OCI-LY7 (cell line): Measurements from ENCODE around the gene SYPL1. TPM values are rescaled to one million over a fixed set of nuclear protein-coding genes. Genes with fewer than 3 reads are reported as not detected.

Experiments used
- BruUV-seq: library from RNA; stranded (reverse); fragments of 400-500 nt; replicated peaks from 2 replicates; lab custom pipeline; 2021; lab: Mats Ljungman, UMichigan
- CTCF ChIA-PET: fragments of 300-600 bp; sonication (Branson Sonifier 250); formaldehyde crosslinking; loops from one replicate; lab custom pipeline; 2022; ENCODE audit warnings: antibody characterized with exemption; ENCODE audit not compliant: unreplicated experiment; lab: Charles Lee
- POLR2A ChIA-PET: fragments of 300-600 bp; sonication (Branson Sonifier 250); formaldehyde crosslinking; loops from one replicate; lab custom pipeline; 2022; ENCODE audit warnings: antibody characterized with exemption; lab: Charles Lee
- DNase-seq: peaks from one replicate; pipeline ENCODE4 v3.0.0-alpha.2; 2015; ENCODE audit warnings: low spot score
- H2AFZ ChIP-seq: fragments of 200-600 bp; sonication (generic), shearing (Covaris generic); 2 replicates; pipeline ENCODE4 v1.6.1; 2014; ENCODE audit warnings: mild to moderate bottlenecking, antibody characterized with exemption, low read length, moderate library complexity
- H3K27ac ChIP-seq: fragments of 200-600 bp; sonication (generic); 2 replicates; pipeline ENCODE4 v1.5.1; 2014; ENCODE audit warnings: mixed run types, low read depth, mild to moderate bottlenecking, moderate library complexity, low read length, inconsistent platforms; ENCODE audit not compliant: poor library complexity, severe bottlenecking
- H3K36me3 ChIP-seq: fragments of 200-600 bp; sonication (generic); 2 replicates; pipeline ENCODE4 v1.6.1; 2014; ENCODE audit warnings: mild to moderate bottlenecking, antibody characterized with exemption, low read length, moderate library complexity, mixed read lengths; ENCODE audit not compliant: insufficient read depth
- H3K4me1 ChIP-seq: fragments of 200-600 bp; sonication (generic); 2 replicates; pipeline ENCODE4 v1.5.1; 2014; ENCODE audit warnings: mild to moderate bottlenecking, low read length; ENCODE audit not compliant: insufficient read depth, poor library complexity, severe bottlenecking
- H3K4me2 ChIP-seq: fragments of 200-600 bp; sonication (generic); 2 replicates; pipeline ENCODE4 v1.6.1; 2014; ENCODE audit warnings: mild to moderate bottlenecking, low read length
- H3K4me3 ChIP-seq: fragments of 200-600 bp; sonication (generic); 2 replicates; pipeline ENCODE4 v1.5.1; 2014; ENCODE audit warnings: mild to moderate bottlenecking, low read depth, low read length; ENCODE audit not compliant: poor library complexity, severe bottlenecking
- H3K79me2 ChIP-seq: fragments of 200-600 bp; sonication (generic); 2 replicates; pipeline ENCODE4 v1.6.1; 2016; ENCODE audit warnings: low read depth, mild to moderate bottlenecking, low read length, moderate library complexity, mixed read lengths; ENCODE audit not compliant: insufficient read depth
- H3K9me2 ChIP-seq: fragments of 200-600 bp; sonication (generic); 2 replicates; pipeline ENCODE4 v1.6.1; 2016; ENCODE audit warnings: mild to moderate bottlenecking, low read length, mixed read lengths; ENCODE audit not compliant: insufficient read depth
- H3K9me3 ChIP-seq: fragments of 200-600 bp; sonication (generic); 2 replicates; pipeline ENCODE4 v1.6.1; 2014; ENCODE audit warnings: mild to moderate bottlenecking, mixed run types, low read length, mixed read lengths
- H4K20me1 ChIP-seq: fragments of 200-600 bp; sonication (generic); 2 replicates; pipeline ENCODE4 v1.6.1; 2014; ENCODE audit warnings: mild to moderate bottlenecking, antibody characterized with exemption, low read length, moderate library complexity, mixed read lengths; ENCODE audit not compliant: insufficient read depth
- CTCF ChIP-seq: fragments of 200-600 bp; sonication (generic); conservative IDR thresholded peaks from 2 replicates; pipeline ENCODE4 v1.5.1; 2014; ENCODE audit warnings: mild to moderate bottlenecking, antibody characterized with exemption, low read length, moderate library complexity, mixed read lengths
- EZH2phosphoT487 ChIP-seq: fragments of 200-600 bp; sonication (generic); IDR thresholded peaks from 2 replicates; pipeline ENCODE4 v1.6.1; 2018; ENCODE audit warnings: low read depth, borderline replicate concordance, mild to moderate bottlenecking, mixed run types, antibody characterized with exemption, low read length, moderate library complexity, mixed read lengths
- intact Hi-C: fragments of 100-400 bp; cut with micrococcal nuclease; formaldehyde crosslinking; loops from one replicate; pipeline ENCODE4 v1.10.0; 2022; ENCODE audit not compliant: unreplicated experiment
- total RNA-seq, 2 experiments: library from RNA; depleted of rRNA in 1 of 2; stranded (reverse); fragments of >200 nt in 1 of 2; shearing (Covaris generic) in 1 of 2; gene quantifications; 2 replicates each; pipeline ENCODE4 v1.2.3, GENCODE V29; 2014 to 2022

The SYPL1 gene
- total RNA-seq, 2 experiments from 2014 or later, result 34.1 to 112 TPM

- Histone ChIP-seq H3K4me1 (peaks cover 56% of the 10 kb centered on the region), H3K9me3 (no peaks in the 10 kb centered on the region), H3K36me3 (peaks cover 70% of the 10 kb centered on the region), H3K9me2 (no peaks in the 10 kb centered on the region), H3K4me3 (peak overlapping the region; percentile 80), H3K27ac (peak overlapping the region; percentile 83), H2AFZ (no peak overlapping the region), H3K79me2 (peaks cover 91% of the 10 kb centered on the region), H3K4me2 (peak overlapping the region; percentile 89), H4K20me1 (peaks cover 39% of the 10 kb centered on the region)
- DNase-seq, result no peak
- intact Hi-C loops, result no loop called here
- POLR2A ChIA-PET, result interaction anchor here (0.6 to 12.7 kb wide), 7 partner anchors 15 to 1476 kb away, joined by 3 to 297 read pairs (median 7); no protein-coding TSS in a partner anchor
- no TSS peak for BruUV-seq
- CTCF ChIA-PET, result no interaction called here
- TF ChIP-seq CTCF, result no peak
- no peak for TF ChIP-seq EZH2phosphoT487
Observed at GRCh38 chr7:106108991-106109390, 3.1 kb downstream of the SYPL1 start.

GRCh38 chr7:106104721-106105260, 7.3 kb downstream of the SYPL1 start:
- Histone ChIP-seq H2AFZ (no peak overlapping the region), H3K79me2 (peaks cover 100% of the 10 kb centered on the region), H3K9me3 (peaks cover 6% of the 10 kb centered on the region; the same call in 1 of the 2 replicates), H3K36me3 (peaks cover 95% of the 10 kb centered on the region), H4K20me1 (peaks cover 63% of the 10 kb centered on the region), H3K4me1 (peaks cover 83% of the 10 kb centered on the region), H3K27ac (peak overlapping the region; percentile 14), H3K4me3 (peak overlapping the region; percentile 11), H3K4me2 (peak overlapping the region; percentile 55), H3K9me2 (no peaks in the 10 kb centered on the region)
- DNase-seq, result no peak
- no TSS peak for BruUV-seq
- ChIA-PET CTCF (no interaction called here), POLR2A (interaction anchor here (0.6 to 12.7 kb wide), 10 partner anchors 9 to 50 kb away, joined by 3 to 297 read pairs (median 6); no protein-coding TSS in a partner anchor)
- TF ChIP-seq EZH2phosphoT487, result no peak
- no peak for TF ChIP-seq CTCF
- intact Hi-C loops, result no loop called here

GRCh38 chr7:106102387-106102966, 9.6 kb downstream of the SYPL1 start:
- H3K79me2 ChIP-seq, result peaks cover 100% of the 10 kb centered on the region
- ChIA-PET CTCF (no interaction called here), POLR2A (interaction anchor here (0.6 to 3.5 kb wide), 15 partner anchors 8 to 183 kb away, joined by 3 to 22 read pairs (median 6); partner anchors contain the start of genes NAMPT and SYPL1)
- no peak for TF ChIP-seq CTCF
- no peak for TF ChIP-seq EZH2phosphoT487
- H2AFZ ChIP-seq, result no peak overlapping the region
- H3K36me3 ChIP-seq, result peaks cover 95% of the 10 kb centered on the region
- no peaks in the 10 kb centered on the region for H3K9me2 ChIP-seq
- peak overlapping the region; percentile 20 for H3K4me3 ChIP-seq
- H3K27ac ChIP-seq, result peak overlapping the region; percentile 28
- peaks cover 6% of the 10 kb centered on the region; the same call in 1 of the 2 replicates for H3K9me3 ChIP-seq
- no TSS peak for BruUV-seq
- H3K4me2 ChIP-seq, result peak overlapping the region; percentile 48
- DNase-seq, result no peak
- intact Hi-C loops, result no loop called here
- H3K4me1 ChIP-seq, result peaks cover 88% of the 10 kb centered on the region
- H4K20me1 ChIP-seq, result peaks cover 48% of the 10 kb centered on the region
